ENCODE data around the gene SMCO3. TPM values are rescaled to one million over a fixed set of nuclear protein-coding genes. Genes with fewer than 3 reads are reported as not detected.

Gene SMCO3
- polyA plus RNA-seq, 1 experiment, result 0.45 TPM

DNA sequence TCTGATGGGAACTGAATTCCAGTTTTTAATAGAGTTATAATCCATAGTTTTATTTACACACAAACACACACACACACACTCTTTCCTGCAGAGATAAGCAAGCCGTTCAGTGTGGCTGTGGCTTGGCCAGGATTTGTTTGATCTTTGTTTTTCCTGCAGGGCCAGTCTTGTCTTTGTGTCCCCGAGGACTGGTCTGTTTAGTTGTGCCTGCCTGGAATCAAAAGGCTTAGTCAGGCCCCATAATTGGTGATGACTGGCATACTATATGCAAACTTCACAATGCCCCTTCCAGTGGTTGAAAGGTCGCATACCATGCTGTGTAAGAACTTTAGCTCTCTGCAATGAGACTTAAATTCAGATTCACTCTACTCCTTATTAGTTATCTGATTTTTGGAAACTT, 36.7 kb downstream of the SMCO3 start:
- TF ChIP-seq, protein P1, sequence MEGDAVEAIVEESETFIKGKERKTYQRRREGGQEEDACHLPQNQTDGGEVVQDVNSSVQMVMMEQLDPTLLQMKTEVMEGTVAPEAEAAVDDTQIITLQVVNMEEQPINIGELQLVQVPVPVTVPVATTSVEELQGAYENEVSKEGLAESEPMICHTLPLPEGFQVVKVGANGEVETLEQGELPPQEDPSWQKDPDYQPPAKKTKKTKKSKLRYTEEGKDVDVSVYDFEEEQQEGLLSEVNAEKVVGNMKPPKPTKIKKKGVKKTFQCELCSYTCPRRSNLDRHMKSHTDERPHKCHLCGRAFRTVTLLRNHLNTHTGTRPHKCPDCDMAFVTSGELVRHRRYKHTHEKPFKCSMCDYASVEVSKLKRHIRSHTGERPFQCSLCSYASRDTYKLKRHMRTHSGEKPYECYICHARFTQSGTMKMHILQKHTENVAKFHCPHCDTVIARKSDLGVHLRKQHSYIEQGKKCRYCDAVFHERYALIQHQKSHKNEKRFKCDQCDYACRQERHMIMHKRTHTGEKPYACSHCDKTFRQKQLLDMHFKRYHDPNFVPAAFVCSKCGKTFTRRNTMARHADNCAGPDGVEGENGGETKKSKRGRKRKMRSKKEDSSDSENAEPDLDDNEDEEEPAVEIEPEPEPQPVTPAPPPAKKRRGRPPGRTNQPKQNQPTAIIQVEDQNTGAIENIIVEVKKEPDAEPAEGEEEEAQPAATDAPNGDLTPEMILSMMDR (IDR thresholded peaks at IDR 0.05; ENCODE audit: insufficient read depth, low read depth, low read length), result no peak
- POLR2A ChIA-PET, result no interaction called here
- no peaks in the 10 kb centered on the region for H3K36me3 ChIP-seq (ENCODE audit: control insufficient read depth, insufficient read depth, low read length)
- CTCF ChIA-PET, result interaction anchor here (0.5 to 1.1 kb wide), 2 partner anchors 23 to 249 kb away, joined by 3 to 4 read pairs; no protein-coding TSS in a partner anchor
- H3K4me3 ChIP-seq (ENCODE audit: low read depth, low read length), result no peak overlapping the region
- DNase-seq (ENCODE audit: low read depth), result no peak
- no peaks in the 10 kb centered on the region for H3K27me3 ChIP-seq (ENCODE audit: control insufficient read depth, insufficient read depth, low read length)

DNA sequence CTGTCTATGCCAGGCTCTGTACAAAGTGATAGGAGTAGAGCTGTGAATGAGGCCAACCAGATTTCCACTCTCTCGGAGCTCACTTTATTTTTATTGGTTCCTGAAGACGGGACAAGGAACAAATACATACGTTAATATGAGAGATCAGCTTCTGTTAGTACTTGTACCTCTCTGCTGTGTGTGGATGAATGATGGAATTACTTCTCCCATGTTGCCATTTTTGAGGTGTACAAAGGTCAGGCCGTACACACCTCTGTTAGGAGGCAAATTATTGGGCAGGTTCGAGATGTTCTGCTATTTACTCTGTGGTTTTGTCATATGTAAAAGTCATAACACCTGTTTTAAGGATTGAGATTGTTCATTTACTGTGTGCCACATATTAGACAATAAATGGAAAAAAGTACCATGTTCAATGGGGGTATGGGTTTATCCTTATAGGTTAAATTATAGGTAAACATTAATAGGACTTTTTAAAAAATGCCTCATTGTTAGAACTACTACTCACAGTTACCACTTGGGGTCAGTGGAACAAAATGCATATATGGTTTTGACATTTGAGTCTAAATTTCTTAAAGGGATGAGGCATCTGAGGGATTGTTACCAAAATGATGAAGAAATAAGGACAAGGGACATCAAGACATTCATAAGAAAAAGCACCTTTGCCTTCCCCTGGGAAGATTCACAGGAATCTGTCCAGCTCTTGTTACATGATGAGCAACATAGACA, 37.6 kb downstream of the SMCO3 start:
- Histone ChIP-seq H3K4me3 (ENCODE audit: low read depth, low read length) (peak overlapping the region; percentile 67), H3K27me3 (ENCODE audit: control insufficient read depth, insufficient read depth, low read length) (no peaks in the 10 kb centered on the region), H3K36me3 (ENCODE audit: control insufficient read depth, insufficient read depth, low read length) (no peaks in the 10 kb centered on the region)
- TF ChIP-seq, protein P1 (IDR thresholded peaks at IDR 0.05; ENCODE audit: insufficient read depth, low read depth, low read length), result no peak
- POLR2A ChIA-PET, result interaction anchor here (1.7 kb wide), 1 partner anchor 27 kb away, joined by 8 read pairs; the partner anchor contains the start of genes C12orf60 and WBP11
- no peak for DNase-seq (ENCODE audit: low read depth)
- CTCF ChIA-PET, result interaction anchor here (0.5 to 1.0 kb wide), 2 partner anchors 36 to 250 kb away, joined by 3 to 5 read pairs; no protein-coding TSS in a partner anchor

DNA sequence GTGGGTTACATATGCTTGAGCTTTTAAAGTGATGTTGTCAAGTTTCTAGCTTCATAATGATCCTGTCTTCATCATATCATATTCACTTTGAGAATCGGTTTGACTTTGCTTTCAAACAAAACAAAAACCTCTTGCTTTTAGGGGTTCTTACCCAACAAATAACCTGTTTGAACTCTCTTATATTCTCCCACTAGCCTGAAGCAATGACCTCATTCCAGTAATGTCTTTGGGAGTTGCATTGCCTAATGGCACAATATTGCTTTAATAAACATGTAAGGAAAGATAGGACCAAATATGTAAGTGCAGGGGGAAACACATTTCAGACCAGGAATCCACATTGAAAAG, 38.4 kb downstream of the SMCO3 start:
- no peaks in the 10 kb centered on the region for H3K27me3 ChIP-seq (ENCODE audit: control insufficient read depth, insufficient read depth, low read length)
- H3K36me3 ChIP-seq (ENCODE audit: control insufficient read depth, insufficient read depth, low read length), result no peaks in the 10 kb centered on the region
- TF ChIP-seq, protein P1 (IDR thresholded peaks at IDR 0.05; ENCODE audit: insufficient read depth, low read depth, low read length), result no peak
- ChIA-PET CTCF (interaction anchor here (0.9 to 1.0 kb wide), 2 partner anchors 27 to 37 kb away, joined by 3 to 5 read pairs; no protein-coding TSS in a partner anchor), POLR2A (interaction anchor here (0.6 to 1.7 kb wide), 2 partner anchors 10 to 27 kb away, joined by 4 to 8 read pairs; partner anchors contain the start of genes C12orf60 and WBP11)
- peak; percentile 47 for DNase-seq (ENCODE audit: low read depth)
- H3K4me3 ChIP-seq (ENCODE audit: low read depth, low read length), result peak overlapping the region; percentile 67

GRCh38 chr12:14774906-14775635, 38.9 kb downstream of the SMCO3 start:
- CTCF ChIA-PET, result interaction anchor here (0.7 to 1.0 kb wide), 3 partner anchors 27 to 52 kb away, joined by 3 to 5 read pairs (median 3); no protein-coding TSS in a partner anchor
- TF ChIP-seq, protein P1 (IDR thresholded peaks at IDR 0.05; ENCODE audit: insufficient read depth, low read depth, low read length), result no peak

More at GRCh38 chr12:14774906-14775635, 38.9 kb downstream of the SMCO3 start:
- Histone ChIP-seq H3K27me3 (ENCODE audit: control insufficient read depth, insufficient read depth, low read length) (no peaks in the 10 kb centered on the region), H3K36me3 (ENCODE audit: control insufficient read depth, insufficient read depth, low read length) (no peaks in the 10 kb centered on the region), H3K4me3 (ENCODE audit: low read depth, low read length) (peak overlapping the region; percentile 67)
- POLR2A ChIA-PET, result interaction anchor here (0.6 to 1.7 kb wide), 2 partner anchors 10 to 28 kb away, joined by 4 to 8 read pairs; partner anchors contain the start of genes C12orf60 and WBP11
- no peak for DNase-seq (ENCODE audit: low read depth)
